Muscle layer of colon (tissue), 2 donors: ENCODE data around the gene ATAD3B.
A peak's percentile ranks its signal among the peaks of the same experiment; 100 is the strongest.

Source experiments
- H3K27ac ChIP-seq: one replicate; pipeline ENCODE4 v1.7.0; 2013; ENCODE audit warnings: low read depth, mild to moderate bottlenecking, low read length, moderate library complexity
- H3K27me3 ChIP-seq, 2 donors: one replicate each; pipeline ENCODE4 v1.7.0; 2013; ENCODE audit warnings: low read length in 2 of 2, mild to moderate bottlenecking in 2 of 2; ENCODE audit not compliant: insufficient read depth in 2 of 2, control insufficient read depth in 1 of 2
- H3K36me3 ChIP-seq: one replicate; pipeline ENCODE4 v1.7.0; 2013; ENCODE audit warnings: mild to moderate bottlenecking, low read length; ENCODE audit not compliant: insufficient read depth
- H3K4me1 ChIP-seq: one replicate; pipeline ENCODE4 v1.7.0; 2013; ENCODE audit warnings: mild to moderate bottlenecking, low read length; ENCODE audit not compliant: insufficient read depth
- H3K4me3 ChIP-seq, 2 donors: one replicate each; pipeline ENCODE4 v1.7.0; 2013; ENCODE audit warnings: low read length in 2 of 2, low read depth in 1 of 2, mild to moderate bottlenecking in 1 of 2, moderate library complexity in 1 of 2
- H3K9ac ChIP-seq: one replicate; pipeline ENCODE4 v1.7.0; 2013; ENCODE audit warnings: low read length
- H3K9me3 ChIP-seq: one replicate; pipeline ENCODE4 v1.7.0; 2013; ENCODE audit warnings: mild to moderate bottlenecking, low read length
- donor health status: abdominal sarcoma.
- donor health status: Adenocarcinoma of cecum.

The ATAD3B gene

GRCh38 chr1:1434824-1435105 is 36.8 kb upstream of the ATAD3B start:
- Histone ChIP-seq H3K9ac (peak overlapping the region; percentile 39), H3K27me3 (no peaks in the 10 kb centered on the region), H3K9me3 (no peaks in the 10 kb centered on the region), H3K36me3 (no peaks in the 10 kb centered on the region), H3K27ac (peak overlapping the region; percentile 94), H3K4me3 (peak overlapping the region; percentile 17 to 70), H3K4me1 (peaks cover 67% of the 10 kb centered on the region)

- Histone ChIP-seq H3K4me1 (peaks cover 62% of the 10 kb centered on the region), H3K9me3 (no peaks in the 10 kb centered on the region), H3K9ac (peak within 1 kb of the TSS; percentile 39), H3K36me3 (no peaks in the 10 kb centered on the region), H3K27me3 (no peaks in the 10 kb centered on the region), H3K4me3 (peak within 1 kb of the TSS; percentile 52 to 74), H3K27ac (peak within 1 kb of the TSS; percentile 94)
These were observed 36.3 kb upstream of the ATAD3B start, which contains the start of gene VWA1 for GRCh38 chr1:1435106-1435903. Gene VWA1 (plus strand): TSS chr1:1435690. CDS start chr1:1435749, 59 bp downstream.

- H3K9ac ChIP-seq, result no peak overlapping the region
- H3K36me3 ChIP-seq, result no peaks in the 10 kb centered on the region
- H3K27ac ChIP-seq, result peak overlapping the region; percentile 82
- H3K27me3 ChIP-seq, result no peaks in the 10 kb centered on the region
- H3K4me1 ChIP-seq, result peaks cover 64% of the 10 kb centered on the region
- H3K4me3 ChIP-seq, result peak overlapping the region; percentile 52 to 74
- H3K9me3 ChIP-seq, result no peaks in the 10 kb centered on the region
These were observed 35.5 kb upstream of the ATAD3B start for GRCh38 chr1:1435911-1436629.

- Histone ChIP-seq H3K27me3 (no peaks in the 10 kb centered on the region), H3K9me3 (no peaks in the 10 kb centered on the region), H3K4me3 (peak overlapping the region; percentile 52 to 74), H3K4me1 (peaks cover 64% of the 10 kb centered on the region), H3K36me3 (no peaks in the 10 kb centered on the region), H3K27ac (peak overlapping the region; percentile 82), H3K9ac (no peak overlapping the region)
These were observed 34.9 kb upstream of the ATAD3B start for GRCh38 chr1:1436630-1437032.

- Histone ChIP-seq H3K4me3 (peak overlapping the region in 1 of 2 donors; percentile 74), H3K27ac (no peak overlapping the region), H3K9ac (no peak overlapping the region)
These were observed 34.3 kb upstream of the ATAD3B start for GRCh38 chr1:1437033-1437903.

GRCh38 chr1:1437904-1438376 is 33.6 kb upstream of the ATAD3B start:
- H3K27ac ChIP-seq, result no peak overlapping the region
- H3K4me1 ChIP-seq, result peaks cover 58% of the 10 kb centered on the region
- no peaks in the 10 kb centered on the region for H3K27me3 ChIP-seq
- no peak overlapping the region for H3K4me3 ChIP-seq
- H3K9ac ChIP-seq, result no peak overlapping the region
- H3K36me3 ChIP-seq, result no peaks in the 10 kb centered on the region
- H3K9me3 ChIP-seq, result no peaks in the 10 kb centered on the region

More at GRCh38 chr1:1437033-1437903, 34.3 kb upstream of the ATAD3B start:
- H3K36me3 ChIP-seq, result no peaks in the 10 kb centered on the region
- no peaks in the 10 kb centered on the region for H3K9me3 ChIP-seq
- no peaks in the 10 kb centered on the region for H3K27me3 ChIP-seq
- peaks cover 64% of the 10 kb centered on the region for H3K4me1 ChIP-seq

- Histone ChIP-seq H3K27me3 (no peaks in the 10 kb centered on the region), H3K36me3 (no peaks in the 10 kb centered on the region), H3K4me3 (no peak overlapping the region), H3K9me3 (no peaks in the 10 kb centered on the region), H3K27ac (no peak overlapping the region), H3K9ac (no peak overlapping the region), H3K4me1 (peaks cover 50% of the 10 kb centered on the region)
These were observed 32.8 kb upstream of the ATAD3B start for GRCh38 chr1:1438531-1439381.

GRCh38 chr1:1439546-1440261 is 31.9 kb upstream of the ATAD3B start:
- Histone ChIP-seq H3K27me3 (no peaks in the 10 kb centered on the region), H3K4me1 (peaks cover 40% of the 10 kb centered on the region), H3K9me3 (no peaks in the 10 kb centered on the region), H3K4me3 (no peak overlapping the region), H3K36me3 (no peaks in the 10 kb centered on the region), H3K27ac (no peak overlapping the region), H3K9ac (no peak overlapping the region)

GRCh38 chr1:1440262-1441001 is 31.1 kb upstream of the ATAD3B start:
- no peak overlapping the region for H3K27ac ChIP-seq
- no peaks in the 10 kb centered on the region for H3K9me3 ChIP-seq
- H3K4me3 ChIP-seq, result no peak overlapping the region
- no peaks in the 10 kb centered on the region for H3K36me3 ChIP-seq
- no peak overlapping the region for H3K9ac ChIP-seq
- H3K4me1 ChIP-seq, result peaks cover 34% of the 10 kb centered on the region
- H3K27me3 ChIP-seq, result no peaks in the 10 kb centered on the region
